Vagina (tissue), 2 donors: ENCODE results near the gene ASPDH. TPM values are rescaled to one million over a fixed set of nuclear protein-coding genes. Genes with fewer than 3 reads are reported as not detected.

Source experiments
- DNase-seq, 2 donors: peaks; one replicate each; pipeline ENCODE4 v3.0.0-alpha.2; 2017; ENCODE audit errors: extremely low spot score in 2 of 2
- H3K27ac ChIP-seq: fragments of 200-600 bp; sonication (generic); one replicate; pipeline ENCODE4 v1.5.1; 2019
- H3K27me3 ChIP-seq: fragments of 200-600 bp; sonication (generic); one replicate; pipeline ENCODE4 v1.5.1; 2019
- H3K36me3 ChIP-seq, 2 donors: fragments of 200-600 bp; sonication (generic); one replicate each; pipeline ENCODE4 v1.5.1; 2017 to 2019
- H3K4me1 ChIP-seq: fragments of 200-600 bp; sonication (generic); one replicate; pipeline ENCODE4 v1.5.1; 2019
- H3K4me3 ChIP-seq, 2 donors: fragments of 200-600 bp; sonication (generic); 1 replicate in 1 of 2; 2 replicates in 1 of 2; pipeline ENCODE4 v1.5.1; 2016 to 2019
- H3K9me3 ChIP-seq: fragments of 200-600 bp; sonication (generic); one replicate; pipeline ENCODE4 v1.5.1; 2019
- POLR2A ChIP-seq, 2 donors: fragments of 450-650 bp; IDR thresholded peaks; one replicate each; pipeline ENCODE4 v1.6.1; 2017; ENCODE audit warnings: antibody characterized with exemption in 2 of 2, mild to moderate bottlenecking in 2 of 2, moderate library complexity in 2 of 2
- POLR2AphosphoS5 ChIP-seq, 2 donors: sonication (generic); formaldehyde crosslinking; IDR thresholded peaks; one replicate each; pipeline ENCODE4 v1.9.0; 2017; ENCODE audit warnings: antibody characterized with exemption in 2 of 2, mild to moderate bottlenecking in 2 of 2, low read depth in 1 of 2; ENCODE audit not compliant: insufficient read depth in 1 of 2
- intact Hi-C: fragments of 100-400 bp; cut with DNase I; formaldehyde crosslinking; loops from one replicate; pipeline ENCODE4 v1.15.1; 2023
- total RNA-seq: library from RNA; depleted of rRNA; stranded (reverse); fragments of >200 nt; gene quantifications from one replicate; pipeline ENCODE4 v1.2.3, GENCODE V29; 2016
- TF ChIP-seq, protein P1 (sequence below), 3 experiments: fragments of 450-650 bp in 2 of 3; fragments of 200-600 bp in 1 of 3; sonication (generic) in 1 of 3; IDR thresholded peaks; one replicate each; pipeline ENCODE4 v1.5.1; 2017 to 2019; ENCODE audit warnings: antibody characterized with exemption in 3 of 3, mild to moderate bottlenecking in 2 of 3, moderate library complexity in 2 of 3

The ASPDH gene
- total RNA-seq, 1 donor from 2014 or later: not detected

DNA sequence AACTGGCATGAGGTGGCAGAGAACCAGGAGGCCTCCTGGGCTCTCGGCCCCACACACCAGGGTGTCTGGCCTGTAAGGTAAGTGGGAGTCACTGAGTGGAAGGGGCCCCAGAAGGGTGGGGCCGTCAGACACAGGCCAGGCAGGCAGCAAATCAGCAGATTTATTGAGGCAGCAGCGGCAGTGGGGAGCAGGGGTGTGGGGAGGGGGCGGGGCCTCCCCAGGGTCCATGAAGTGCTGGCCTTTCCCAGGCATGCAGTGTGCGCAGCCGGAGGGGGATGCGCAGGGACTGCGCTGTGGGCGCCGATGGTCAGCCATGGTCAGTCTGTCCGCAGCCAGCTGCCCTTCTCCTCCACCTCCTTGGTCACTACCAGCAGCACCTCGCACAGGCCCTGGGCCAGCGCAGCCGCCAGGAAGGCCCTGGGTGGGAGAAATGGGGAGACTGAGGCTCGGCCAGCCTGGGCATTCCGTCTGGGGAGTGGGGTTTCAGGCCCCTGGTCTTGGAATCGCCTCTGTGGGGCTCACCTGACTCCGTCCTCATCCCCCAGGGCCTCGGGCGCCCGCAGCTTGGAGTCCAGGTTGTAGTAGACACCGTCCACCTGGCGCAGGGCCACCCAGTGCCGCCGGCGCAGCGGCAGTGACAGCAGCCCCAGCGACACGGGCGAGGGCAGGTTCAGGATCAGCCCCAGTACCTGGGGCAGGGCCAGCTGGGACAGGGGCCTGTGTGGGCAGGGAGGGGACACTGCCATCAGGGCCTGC, 7.7 kb downstream of the ASPDH start:
- H3K4me3 ChIP-seq: no peak overlapping the region
- DNase-seq: no peak
- no peaks in the 10 kb centered on the region for H3K9me3 ChIP-seq
- peaks cover 10% of the 10 kb centered on the region for H3K4me1 ChIP-seq
- no peaks in the 10 kb centered on the region for H3K27me3 ChIP-seq
- TF ChIP-seq, protein P1, sequence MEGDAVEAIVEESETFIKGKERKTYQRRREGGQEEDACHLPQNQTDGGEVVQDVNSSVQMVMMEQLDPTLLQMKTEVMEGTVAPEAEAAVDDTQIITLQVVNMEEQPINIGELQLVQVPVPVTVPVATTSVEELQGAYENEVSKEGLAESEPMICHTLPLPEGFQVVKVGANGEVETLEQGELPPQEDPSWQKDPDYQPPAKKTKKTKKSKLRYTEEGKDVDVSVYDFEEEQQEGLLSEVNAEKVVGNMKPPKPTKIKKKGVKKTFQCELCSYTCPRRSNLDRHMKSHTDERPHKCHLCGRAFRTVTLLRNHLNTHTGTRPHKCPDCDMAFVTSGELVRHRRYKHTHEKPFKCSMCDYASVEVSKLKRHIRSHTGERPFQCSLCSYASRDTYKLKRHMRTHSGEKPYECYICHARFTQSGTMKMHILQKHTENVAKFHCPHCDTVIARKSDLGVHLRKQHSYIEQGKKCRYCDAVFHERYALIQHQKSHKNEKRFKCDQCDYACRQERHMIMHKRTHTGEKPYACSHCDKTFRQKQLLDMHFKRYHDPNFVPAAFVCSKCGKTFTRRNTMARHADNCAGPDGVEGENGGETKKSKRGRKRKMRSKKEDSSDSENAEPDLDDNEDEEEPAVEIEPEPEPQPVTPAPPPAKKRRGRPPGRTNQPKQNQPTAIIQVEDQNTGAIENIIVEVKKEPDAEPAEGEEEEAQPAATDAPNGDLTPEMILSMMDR (IDR thresholded peaks at IDR 0.05): no peak
- TF ChIP-seq POLR2AphosphoS5 (IDR thresholded peaks at IDR 0.05; ENCODE audit: insufficient read depth in 1 of 2, low read depth in 1 of 2) (no peak), POLR2A (IDR thresholded peaks at IDR 0.05) (no peak)
- H3K27ac ChIP-seq: no peak overlapping the region
- intact Hi-C loops: no loop called here
- no peaks in the 10 kb centered on the region for H3K36me3 ChIP-seq

DNA sequence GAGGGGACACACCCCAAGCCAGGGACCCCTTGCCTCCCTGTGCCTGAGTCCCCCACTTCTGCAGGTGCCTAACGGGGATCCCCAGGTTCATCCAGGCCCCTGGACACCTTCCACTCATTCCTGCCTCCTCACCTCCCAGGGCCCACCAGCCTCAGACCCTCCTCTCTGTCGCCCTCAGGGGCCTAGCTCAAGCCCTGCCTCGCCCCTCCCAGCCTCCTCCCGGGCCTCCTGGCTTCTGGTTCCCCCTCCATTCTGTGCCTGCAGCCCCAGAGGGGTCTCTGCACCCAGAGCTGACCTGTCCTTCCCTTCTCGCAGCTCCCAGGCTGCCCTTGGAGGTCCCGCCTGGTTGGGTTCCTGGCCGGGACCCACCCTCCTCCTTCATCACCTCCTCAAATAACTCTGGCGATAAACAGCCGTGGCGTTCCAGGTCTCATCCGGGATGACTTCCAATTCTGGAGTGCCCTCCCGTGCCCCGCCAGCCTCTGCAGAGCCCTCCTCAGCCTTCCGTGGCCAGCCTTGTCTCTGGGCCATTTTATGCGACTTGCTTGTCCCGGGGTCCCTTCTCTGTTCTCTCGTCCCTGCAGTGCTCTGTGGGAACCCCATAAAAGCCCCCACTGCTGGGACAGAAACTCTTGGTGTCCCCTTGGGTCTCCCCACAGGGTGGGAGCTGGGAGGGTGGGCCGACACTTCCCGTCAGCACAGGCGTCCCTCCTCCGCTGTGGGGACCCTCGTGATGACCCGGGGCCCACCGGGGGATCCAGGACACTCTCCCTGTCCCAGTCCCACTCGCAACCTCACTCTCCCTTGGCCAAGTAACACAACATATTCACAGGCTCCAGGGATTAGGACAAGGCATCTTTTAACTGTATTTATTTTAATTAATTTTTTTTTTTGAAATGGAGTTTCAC, 11.9 kb downstream of the ASPDH start:
- Histone ChIP-seq H3K4me1 (no peaks in the 10 kb centered on the region), H3K27me3 (no peaks in the 10 kb centered on the region), H3K27ac (no peak overlapping the region), H3K9me3 (no peaks in the 10 kb centered on the region), H3K4me3 (no peak overlapping the region), H3K36me3 (no peaks in the 10 kb centered on the region)
- no peak for DNase-seq
- no peak for TF ChIP-seq POLR2A (IDR thresholded peaks at IDR 0.05)
- no peak for TF ChIP-seq POLR2AphosphoS5 (IDR thresholded peaks at IDR 0.05; ENCODE audit: insufficient read depth in 1 of 2, low read depth in 1 of 2)
- TF ChIP-seq, protein P1 (IDR thresholded peaks at IDR 0.05): no peak
- intact Hi-C loops: no loop called here

DNA sequence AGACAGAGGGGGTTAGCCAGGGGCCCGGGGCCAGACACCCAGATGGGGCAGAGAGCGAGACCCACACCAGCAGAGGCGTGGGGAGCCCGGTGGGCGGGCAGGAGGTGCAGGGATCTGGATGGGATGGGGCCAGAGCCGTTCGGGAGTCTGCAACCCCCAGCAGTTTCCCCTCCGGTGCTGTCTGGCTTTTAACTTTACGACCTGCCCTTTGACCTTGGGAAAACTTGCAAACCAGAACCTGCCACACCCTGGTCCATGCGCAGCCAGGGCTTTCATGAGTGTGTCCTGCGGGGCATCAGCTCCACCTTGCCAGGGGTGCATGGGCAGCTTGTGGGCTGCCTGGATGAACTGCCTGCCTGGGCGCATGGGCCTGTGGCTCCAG, 12.5 kb downstream of the ASPDH start:
- TF ChIP-seq, protein P1 (IDR thresholded peaks at IDR 0.05): no peak
- TF ChIP-seq POLR2A (IDR thresholded peaks at IDR 0.05): no peak
- TF ChIP-seq POLR2AphosphoS5 (IDR thresholded peaks at IDR 0.05; ENCODE audit: insufficient read depth in 1 of 2, low read depth in 1 of 2): no peak
- no peak overlapping the region for H3K4me3 ChIP-seq
- H3K36me3 ChIP-seq: no peaks in the 10 kb centered on the region
- no peak overlapping the region for H3K27ac ChIP-seq
- no peaks in the 10 kb centered on the region for H3K27me3 ChIP-seq
- no peaks in the 10 kb centered on the region for H3K9me3 ChIP-seq
- no peak for DNase-seq
- intact Hi-C loops: no loop called here
- H3K4me1 ChIP-seq: no peaks in the 10 kb centered on the region

DNA sequence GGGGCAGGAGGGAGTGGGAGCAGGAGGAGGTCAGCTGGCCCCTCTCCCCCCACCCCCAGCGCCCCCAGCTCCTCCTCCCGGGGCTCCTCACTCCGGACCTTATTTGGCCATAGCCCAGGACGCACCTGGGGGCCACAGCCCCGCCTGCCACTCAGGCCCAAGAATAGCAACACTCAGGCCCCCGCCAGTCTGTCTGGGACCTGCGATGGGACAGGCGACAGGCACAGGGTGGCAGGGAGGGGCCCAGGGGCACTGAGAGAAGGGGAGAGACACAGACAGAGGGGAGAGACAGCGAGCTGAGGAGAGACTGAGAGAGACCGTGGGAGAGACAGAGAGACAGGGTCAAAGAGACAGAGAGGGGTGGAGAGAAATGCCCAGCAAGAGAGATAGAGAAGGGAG, 13.0 kb downstream of the ASPDH start:
- no peak overlapping the region for H3K27ac ChIP-seq
- no peaks in the 10 kb centered on the region for H3K9me3 ChIP-seq
- H3K4me3 ChIP-seq: no peak overlapping the region
- intact Hi-C loops: no loop called here
- no peaks in the 10 kb centered on the region for H3K36me3 ChIP-seq
- no peaks in the 10 kb centered on the region for H3K27me3 ChIP-seq
- no peak for DNase-seq
- TF ChIP-seq POLR2AphosphoS5 (IDR thresholded peaks at IDR 0.05; ENCODE audit: insufficient read depth in 1 of 2, low read depth in 1 of 2) (no peak), POLR2A (IDR thresholded peaks at IDR 0.05) (no peak)
- TF ChIP-seq, protein P1 (IDR thresholded peaks at IDR 0.05): no peak
- H3K4me1 ChIP-seq: no peaks in the 10 kb centered on the region
